ENCODE data around the gene ODAPH.
"Not testable (repeated sequence)": the region's sequence is repeated elsewhere in the genome, so short reads cannot be mapped to it uniquely, and the experiment has no call there.

Gene ODAPH

DNA sequence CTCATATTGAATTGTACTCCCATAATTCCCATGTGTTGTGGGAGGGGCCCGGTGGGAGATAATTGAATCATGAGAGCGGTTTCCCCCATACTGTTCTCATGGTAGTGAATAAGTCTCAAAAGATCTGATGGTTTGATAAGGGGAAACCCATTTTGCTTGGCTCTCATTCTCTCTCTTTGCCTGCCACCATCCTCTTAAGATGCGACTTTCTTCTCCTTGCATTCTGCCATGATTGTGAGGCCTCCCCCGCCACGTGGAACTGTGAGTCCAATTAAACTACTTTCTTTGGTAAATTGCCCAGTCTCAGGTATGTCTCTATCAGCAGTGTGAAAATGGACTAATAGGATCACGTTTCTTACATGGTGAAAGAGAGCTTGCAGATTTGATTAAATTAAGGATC, 18.6 kb upstream of the ODAPH start:
- not testable (repeated sequence) for H4K8ac ChIP-seq (ENCODE audit: low read depth, low read length); H2AFZ ChIP-seq (ENCODE audit: insufficient read depth, low read length, poor library complexity); H3K9ac ChIP-seq (ENCODE audit: low read length); H3K4ac ChIP-seq (ENCODE audit: low read depth, low read length); H3K4me3 ChIP-seq (ENCODE audit: low read depth, low read length); H4K91ac ChIP-seq (ENCODE audit: low read depth, low read length); H2AK5ac ChIP-seq (ENCODE audit: low read length); H3K23ac ChIP-seq (ENCODE audit: low read length); H2BK12ac ChIP-seq (ENCODE audit: low read length); DNase-seq; H2BK120ac ChIP-seq (ENCODE audit: insufficient read depth, low read length, poor library complexity); H3K36me3 ChIP-seq (ENCODE audit: control insufficient read depth in 1 of 2, insufficient read depth in 2 of 2, low read length in 2 of 2); H3K18ac ChIP-seq (ENCODE audit: low read length); H3K79me1 ChIP-seq (ENCODE audit: low read length); H3K27ac ChIP-seq (ENCODE audit: low read depth, low read length); H2BK5ac ChIP-seq (ENCODE audit: low read depth, low read length, poor library complexity); H3K14ac ChIP-seq (ENCODE audit: low read length); H3K9me3 ChIP-seq (ENCODE audit: insufficient read depth, low read depth, low read length); H3K27me3 ChIP-seq (ENCODE audit: insufficient read depth, low read length); H3K4me2 ChIP-seq (ENCODE audit: low read length); H4K12ac ChIP-seq (ENCODE audit: low read depth, low read length); H3K79me2 ChIP-seq (ENCODE audit: control insufficient read depth, insufficient read depth, low read length, poor library complexity); H3K4me1 ChIP-seq (ENCODE audit: control insufficient read depth in 1 of 2, insufficient read depth in 2 of 2, low read length in 2 of 2)
- WGBS (ENCODE audit: extremely low coverage, insufficient coverage, insufficient read length): no CpG with 5 or more reads among the region's 6 CpGs

DNA sequence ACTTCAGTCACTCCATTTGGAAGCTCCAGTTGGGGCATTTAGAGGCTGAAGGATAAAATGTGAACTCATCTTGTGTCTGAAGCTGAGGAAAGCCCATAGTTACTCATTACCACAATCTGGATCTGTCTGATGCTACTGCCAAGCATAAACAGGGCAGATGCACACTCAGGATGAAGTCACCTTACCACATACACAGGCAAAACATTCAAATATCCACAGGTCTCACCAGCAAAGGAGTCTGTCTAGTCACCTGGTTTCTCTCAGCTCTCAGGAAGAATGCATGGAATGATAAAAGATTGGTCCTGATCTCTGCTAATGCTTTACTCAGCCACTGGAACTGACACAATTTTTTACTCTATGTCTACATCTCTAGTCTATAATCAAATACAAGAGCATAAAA, 13.0 kb upstream of the ODAPH start:
- Histone ChIP-seq H3K79me1 (ENCODE audit: low read length) (peaks cover 9% of the 10 kb centered on the region), H3K36me3 (ENCODE audit: control insufficient read depth in 1 of 2, insufficient read depth in 2 of 2, low read length in 2 of 2) (peaks cover 0 to 2% of the 10 kb centered on the region in 2 experiments), H3K27me3 (ENCODE audit: insufficient read depth, low read length) (no peaks in the 10 kb centered on the region), H3K9ac (ENCODE audit: low read length) (no peak overlapping the region), H4K91ac (ENCODE audit: low read depth, low read length) (no peak overlapping the region), H4K12ac (ENCODE audit: low read depth, low read length) (no peak overlapping the region), H2BK120ac (ENCODE audit: insufficient read depth, low read length, poor library complexity) (no peak overlapping the region), H3K14ac (ENCODE audit: low read length) (no peak overlapping the region), H3K23ac (ENCODE audit: low read length) (no peak overlapping the region), H3K4me2 (ENCODE audit: low read length) (no peak overlapping the region), H3K4me3 (ENCODE audit: low read depth, low read length) (no peak overlapping the region), H3K27ac (ENCODE audit: low read depth, low read length) (peak overlapping the region; percentile 64), H4K8ac (ENCODE audit: low read depth, low read length) (no peak overlapping the region), H2AK5ac (ENCODE audit: low read length) (no peak overlapping the region), H3K18ac (ENCODE audit: low read length) (no peak overlapping the region), H3K9me3 (ENCODE audit: insufficient read depth, low read depth, low read length) (no peaks in the 10 kb centered on the region), H3K4me1 (ENCODE audit: control insufficient read depth in 1 of 2, insufficient read depth in 2 of 2, low read length in 2 of 2) (peaks cover 2 to 4% of the 10 kb centered on the region in 2 experiments), H2BK5ac (ENCODE audit: low read depth, low read length, poor library complexity) (no peak overlapping the region), H2BK12ac (ENCODE audit: low read length) (no peak overlapping the region), H3K4ac (ENCODE audit: low read depth, low read length) (no peak overlapping the region), H3K79me2 (ENCODE audit: control insufficient read depth, insufficient read depth, low read length, poor library complexity) (no peaks in the 10 kb centered on the region), H2AFZ (ENCODE audit: insufficient read depth, low read length, poor library complexity) (no peak overlapping the region)
- peak; percentile 57 to 76 for DNase-seq

DNA sequence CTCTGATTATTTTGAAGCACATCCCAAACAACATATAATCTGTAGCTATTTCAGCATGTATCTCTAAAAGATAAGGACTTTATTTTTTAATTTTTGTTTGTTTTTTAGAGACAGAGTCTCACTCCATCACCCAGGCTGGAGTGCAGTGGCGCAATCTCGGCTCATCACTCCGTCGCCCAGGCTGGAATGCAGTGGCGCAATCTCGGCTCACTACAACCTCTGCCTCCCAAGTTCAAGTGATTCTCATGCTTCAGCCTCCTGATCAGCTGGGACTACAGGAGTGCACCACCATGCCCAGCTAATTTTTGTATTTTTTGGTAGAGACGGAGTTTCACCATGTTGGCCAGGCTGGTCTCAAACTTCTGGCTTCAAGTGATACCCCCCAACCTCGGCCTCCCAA, 11.6 kb upstream of the ODAPH start:
- not testable (repeated sequence) for H2BK120ac ChIP-seq (ENCODE audit: insufficient read depth, low read length, poor library complexity); H3K14ac ChIP-seq (ENCODE audit: low read length); H3K23ac ChIP-seq (ENCODE audit: low read length); H4K8ac ChIP-seq (ENCODE audit: low read depth, low read length); H3K27me3 ChIP-seq (ENCODE audit: insufficient read depth, low read length); H2BK5ac ChIP-seq (ENCODE audit: low read depth, low read length, poor library complexity); H3K4ac ChIP-seq (ENCODE audit: low read depth, low read length); H3K4me2 ChIP-seq (ENCODE audit: low read length); H2AK5ac ChIP-seq (ENCODE audit: low read length); H3K4me1 ChIP-seq (ENCODE audit: control insufficient read depth in 1 of 2, insufficient read depth in 2 of 2, low read length in 2 of 2); H3K9ac ChIP-seq (ENCODE audit: low read length); H2AFZ ChIP-seq (ENCODE audit: insufficient read depth, low read length, poor library complexity); H4K91ac ChIP-seq (ENCODE audit: low read depth, low read length); H3K9me3 ChIP-seq (ENCODE audit: insufficient read depth, low read depth, low read length); H3K27ac ChIP-seq (ENCODE audit: low read depth, low read length); H3K36me3 ChIP-seq (ENCODE audit: control insufficient read depth in 1 of 2, insufficient read depth in 2 of 2, low read length in 2 of 2); H3K79me1 ChIP-seq (ENCODE audit: low read length); H3K18ac ChIP-seq (ENCODE audit: low read length); H4K12ac ChIP-seq (ENCODE audit: low read depth, low read length); H3K79me2 ChIP-seq (ENCODE audit: control insufficient read depth, insufficient read depth, low read length, poor library complexity); H3K4me3 ChIP-seq (ENCODE audit: low read depth, low read length)
- no CpG with 5 or more reads among the region's 8 CpGs for WGBS (ENCODE audit: extremely low coverage, insufficient coverage, insufficient read length)
- peak overlapping the region; percentile 62 for H2BK12ac ChIP-seq (ENCODE audit: low read length)
- DNase-seq: peak; percentile 48 to 58

DNA sequence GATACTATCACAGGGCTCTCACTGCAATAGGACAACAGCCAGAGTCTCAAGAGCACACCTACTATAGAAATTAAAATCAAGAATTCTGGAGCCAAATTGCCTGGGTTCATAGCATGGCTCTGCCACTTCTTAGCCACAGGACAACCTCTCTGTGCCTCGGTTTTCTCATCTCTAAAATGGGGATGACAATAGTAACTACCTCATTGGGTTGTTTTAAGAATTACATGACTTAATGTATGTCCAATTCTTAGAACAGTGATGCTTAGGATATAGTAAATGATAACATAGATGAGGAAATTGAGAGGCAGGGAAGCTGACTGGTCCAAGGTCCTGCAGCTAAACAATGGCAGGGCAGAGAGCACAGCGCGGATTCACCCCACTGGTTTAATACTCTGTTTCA, 11.0 kb upstream of the ODAPH start:
- H4K91ac ChIP-seq (ENCODE audit: low read depth, low read length): peak overlapping the region; percentile 38
- no CpG with 5 or more reads among the region's 3 CpGs for WGBS (ENCODE audit: extremely low coverage, insufficient coverage, insufficient read length)
- no peaks in the 10 kb centered on the region for H3K9me3 ChIP-seq (ENCODE audit: insufficient read depth, low read depth, low read length)
- H3K4me2 ChIP-seq (ENCODE audit: low read length): no peak overlapping the region
- H3K14ac ChIP-seq (ENCODE audit: low read length): no peak overlapping the region
- no peak overlapping the region for H4K8ac ChIP-seq (ENCODE audit: low read depth, low read length)
- no peak overlapping the region for H2BK120ac ChIP-seq (ENCODE audit: insufficient read depth, low read length, poor library complexity)
- peaks cover 4 to 8% of the 10 kb centered on the region in 2 experiments for H3K4me1 ChIP-seq (ENCODE audit: control insufficient read depth in 1 of 2, insufficient read depth in 2 of 2, low read length in 2 of 2)
- H2AFZ ChIP-seq (ENCODE audit: insufficient read depth, low read length, poor library complexity): no peak overlapping the region
- H3K36me3 ChIP-seq (ENCODE audit: control insufficient read depth in 1 of 2, insufficient read depth in 2 of 2, low read length in 2 of 2): peaks cover 0 to 2% of the 10 kb centered on the region in 2 experiments
- no peak for DNase-seq
- no peak overlapping the region for H4K12ac ChIP-seq (ENCODE audit: low read depth, low read length)
- no peak overlapping the region for H3K4ac ChIP-seq (ENCODE audit: low read depth, low read length)
- no peak overlapping the region for H3K4me3 ChIP-seq (ENCODE audit: low read depth, low read length)
- peak overlapping the region; percentile 49 for H2AK5ac ChIP-seq (ENCODE audit: low read length)
- no peak overlapping the region for H3K9ac ChIP-seq (ENCODE audit: low read length)
- H2BK12ac ChIP-seq (ENCODE audit: low read length): peak overlapping the region; percentile 3
- no peak overlapping the region for H3K23ac ChIP-seq (ENCODE audit: low read length)
- no peaks in the 10 kb centered on the region for H3K27me3 ChIP-seq (ENCODE audit: insufficient read depth, low read length)
- no peak overlapping the region for H2BK5ac ChIP-seq (ENCODE audit: low read depth, low read length, poor library complexity)
- H3K27ac ChIP-seq (ENCODE audit: low read depth, low read length): no peak overlapping the region
- no peak overlapping the region for H3K18ac ChIP-seq (ENCODE audit: low read length)
- no peaks in the 10 kb centered on the region for H3K79me2 ChIP-seq (ENCODE audit: control insufficient read depth, insufficient read depth, low read length, poor library complexity)
- H3K79me1 ChIP-seq (ENCODE audit: low read length): peaks cover 9% of the 10 kb centered on the region
